ENCODE data around the gene CUBN. TPM values are rescaled to one million over a fixed set of nuclear protein-coding genes. Genes with fewer than 3 reads are reported as not detected.

CUBN gene
- total RNA-seq, 4 donors from 2014 or later, result 0.37 to 1.5 (median 1.1) TPM

GRCh38 chr10:16987976-16988610 is 141.5 kb downstream of the CUBN start:
- in situ Hi-C loops (cut with MboI; ENCODE audit: low pct_ligation_motif_present in 1 of 4, low pct_unique_long_range_greater_than_20kb in 1 of 4, low sequenced_read_pairs in 3 of 4), result no loop called here
- Histone ChIP-seq H3K27ac (peak overlapping the region; percentile 54 to 71 (median 62)), H3K27me3 (no peaks in the 10 kb centered on the region), H3K36me3 (no peaks in the 10 kb centered on the region), H3K4me1 (no peaks in the 10 kb centered on the region), H3K4me3 (no peak overlapping the region), H3K9me3 (no peaks in the 10 kb centered on the region)
- TF ChIP-seq POLR2A (IDR thresholded peaks at IDR 0.05) (no peak), POLR2AphosphoS5 (IDR thresholded peaks at IDR 0.05) (no peak), CTCF (IDR thresholded peaks at IDR 0.05) (no peak), EP300 (IDR thresholded peaks at IDR 0.05; ENCODE audit: low read depth) (no peak)
- no peak for DNase-seq
- WGBS, 2 donors (ENCODE audit: low coverage in 1 of 2), result 91 to 100% methylated on average over 1 to 8 of the region's 8 CpGs
- intact Hi-C loops (cut with DNase I; ENCODE audit: low total_unique reads), result no loop called here

- Histone ChIP-seq H3K27ac (peak overlapping the region; percentile 54 to 71 (median 62)), H3K27me3 (no peaks in the 10 kb centered on the region), H3K36me3 (no peaks in the 10 kb centered on the region), H3K4me1 (no peaks in the 10 kb centered on the region), H3K9me3 (no peaks in the 10 kb centered on the region), H3K4me3 (no peak overlapping the region)
- TF ChIP-seq CTCF (IDR thresholded peaks at IDR 0.05) (no peak), POLR2A (IDR thresholded peaks at IDR 0.05) (no peak), POLR2AphosphoS5 (IDR thresholded peaks at IDR 0.05) (no peak), EP300 (IDR thresholded peaks at IDR 0.05; ENCODE audit: low read depth) (no peak)
- 66 to 69% methylated on average over 3 to 4 of the region's 4 CpGs for WGBS, 2 donors (ENCODE audit: low coverage in 1 of 2)
- no peak for DNase-seq
- intact Hi-C loops (cut with DNase I; ENCODE audit: low total_unique reads), result no loop called here
- in situ Hi-C loops (cut with MboI; ENCODE audit: low pct_ligation_motif_present in 1 of 4, low pct_unique_long_range_greater_than_20kb in 1 of 4, low sequenced_read_pairs in 3 of 4), result no loop called here
Observed at GRCh38 chr10:16987206-16987621, 142.4 kb downstream of the CUBN start.

GRCh38 chr10:16986406-16987205 is 143.0 kb downstream of the CUBN start:
- Histone ChIP-seq H3K27ac (peak overlapping the region; percentile 56 to 71 (median 64)), H3K36me3 (no peaks in the 10 kb centered on the region), H3K9me3 (no peaks in the 10 kb centered on the region), H3K4me3 (no peak overlapping the region), H3K27me3 (no peaks in the 10 kb centered on the region), H3K4me1 (no peaks in the 10 kb centered on the region)
- intact Hi-C loops (cut with DNase I; ENCODE audit: low total_unique reads) (no loop called here), in situ Hi-C loops (cut with MboI; ENCODE audit: low pct_ligation_motif_present in 1 of 4, low pct_unique_long_range_greater_than_20kb in 1 of 4, low sequenced_read_pairs in 3 of 4) (no loop called here)
- WGBS, 2 donors (ENCODE audit: low coverage in 1 of 2), result 75 to 96% methylated on average over 4 to 10 of the region's 10 CpGs
- no peak for DNase-seq
- TF ChIP-seq CTCF (IDR thresholded peaks at IDR 0.05) (no peak), POLR2AphosphoS5 (IDR thresholded peaks at IDR 0.05) (peak in 1 of 3 donors; percentile 21), POLR2A (IDR thresholded peaks at IDR 0.05) (no peak), EP300 (IDR thresholded peaks at IDR 0.05; ENCODE audit: low read depth) (no peak)

GRCh38 chr10:16986082-16986405 is 143.6 kb downstream of the CUBN start:
- no peak overlapping the region for H3K4me3 ChIP-seq
- 81 to 83% methylated on average over 1 to 5 of the region's 5 CpGs for WGBS, 2 donors (ENCODE audit: low coverage in 1 of 2)
- intact Hi-C loops (cut with DNase I; ENCODE audit: low total_unique reads), result no loop called here
- no peaks in the 10 kb centered on the region for H3K9me3 ChIP-seq
- no peak for TF ChIP-seq POLR2A (IDR thresholded peaks at IDR 0.05)
- TF ChIP-seq CTCF (IDR thresholded peaks at IDR 0.05), result no peak
- H3K4me1 ChIP-seq, result no peaks in the 10 kb centered on the region
- H3K27ac ChIP-seq, result peak overlapping the region; percentile 25 to 68 (median 58)
- in situ Hi-C loops (cut with MboI; ENCODE audit: low pct_ligation_motif_present in 1 of 4, low pct_unique_long_range_greater_than_20kb in 1 of 4, low sequenced_read_pairs in 3 of 4), result no loop called here
- no peak for DNase-seq
- no peaks in the 10 kb centered on the region for H3K36me3 ChIP-seq
- no peaks in the 10 kb centered on the region for H3K27me3 ChIP-seq

All from transverse colon (tissue), 4 donors.